HG03103 (cell line): ENCODE results near the gene CENPT.
"Not testable (repeated sequence)": the region's sequence is repeated elsewhere in the genome, so short reads cannot be mapped to it uniquely, and the experiment has no call there.

Experiments used
- ATAC-seq: cut with Tn5 transposase; IDR thresholded peaks from one replicate; pipeline ENCODE4 v1.9.1; 2021; ENCODE audit warnings: low read depth; ENCODE audit not compliant: unreplicated experiment

CENPT gene

DNA sequence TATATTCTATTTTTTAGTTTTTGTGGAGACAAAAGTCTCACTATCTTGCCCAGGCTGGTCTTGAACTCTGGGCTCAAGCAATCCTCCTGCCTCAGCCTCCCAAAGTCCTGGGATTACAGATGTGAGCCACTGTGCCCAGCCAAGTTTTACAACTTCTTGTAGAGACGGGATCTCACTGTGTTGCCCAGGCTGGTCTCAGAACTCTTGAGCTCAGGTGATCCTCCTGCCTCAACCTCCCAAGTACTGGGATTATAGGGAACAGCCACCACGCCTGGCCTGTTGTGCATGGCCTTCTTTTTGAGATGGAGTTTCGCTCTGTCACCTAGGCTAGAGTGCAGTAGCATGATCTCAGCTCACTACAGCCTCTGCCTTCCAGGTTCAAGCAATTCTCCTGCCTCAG, 6.2 kb upstream of the CENPT start:
- no peak for ATAC-seq

DNA sequence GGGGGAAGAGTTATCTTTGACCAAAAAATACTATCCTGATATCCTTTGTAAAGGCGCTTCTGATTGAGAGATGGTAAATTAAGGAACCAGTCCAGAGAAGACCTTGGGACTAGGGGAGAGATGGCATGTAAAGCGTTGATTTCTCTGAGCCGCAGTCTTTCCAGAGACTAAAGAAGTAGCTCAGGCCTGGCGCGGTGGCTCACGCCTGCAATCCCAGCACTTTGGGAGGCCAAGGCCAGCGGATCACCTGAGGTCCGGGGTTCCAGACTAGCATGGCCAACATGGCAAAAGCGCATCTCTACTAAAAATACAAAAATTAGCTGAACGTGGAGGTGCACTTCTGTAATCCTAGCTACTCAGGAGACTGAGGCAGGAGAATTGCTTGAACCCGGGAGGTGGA, 625 bp upstream of the CENPT start:
- no peak for ATAC-seq

GRCh38 chr16:67846320-67847063, 1.0 kb downstream of the CENPT start, which contains the start of gene NUTF2:
Gene NUTF2 (plus strand): TSS chr16:67846933. CDS start chr16:67865131, 18,198 bp downstream.
- ATAC-seq: peak; percentile 53

- no peak for ATAC-seq
Observed at GRCh38 chr16:67846063-67846319, 1.5 kb downstream of the CENPT start.

GRCh38 chr16:67845291-67846062, 2.0 kb downstream of the CENPT start:
- ATAC-seq: no peak

- ATAC-seq: no peak
Observed at GRCh38 chr16:67844497-67844896, 3.0 kb downstream of the CENPT start.

GRCh38 chr16:67843343-67843765, 4.1 kb downstream of the CENPT start:
- no peak for ATAC-seq

DNA sequence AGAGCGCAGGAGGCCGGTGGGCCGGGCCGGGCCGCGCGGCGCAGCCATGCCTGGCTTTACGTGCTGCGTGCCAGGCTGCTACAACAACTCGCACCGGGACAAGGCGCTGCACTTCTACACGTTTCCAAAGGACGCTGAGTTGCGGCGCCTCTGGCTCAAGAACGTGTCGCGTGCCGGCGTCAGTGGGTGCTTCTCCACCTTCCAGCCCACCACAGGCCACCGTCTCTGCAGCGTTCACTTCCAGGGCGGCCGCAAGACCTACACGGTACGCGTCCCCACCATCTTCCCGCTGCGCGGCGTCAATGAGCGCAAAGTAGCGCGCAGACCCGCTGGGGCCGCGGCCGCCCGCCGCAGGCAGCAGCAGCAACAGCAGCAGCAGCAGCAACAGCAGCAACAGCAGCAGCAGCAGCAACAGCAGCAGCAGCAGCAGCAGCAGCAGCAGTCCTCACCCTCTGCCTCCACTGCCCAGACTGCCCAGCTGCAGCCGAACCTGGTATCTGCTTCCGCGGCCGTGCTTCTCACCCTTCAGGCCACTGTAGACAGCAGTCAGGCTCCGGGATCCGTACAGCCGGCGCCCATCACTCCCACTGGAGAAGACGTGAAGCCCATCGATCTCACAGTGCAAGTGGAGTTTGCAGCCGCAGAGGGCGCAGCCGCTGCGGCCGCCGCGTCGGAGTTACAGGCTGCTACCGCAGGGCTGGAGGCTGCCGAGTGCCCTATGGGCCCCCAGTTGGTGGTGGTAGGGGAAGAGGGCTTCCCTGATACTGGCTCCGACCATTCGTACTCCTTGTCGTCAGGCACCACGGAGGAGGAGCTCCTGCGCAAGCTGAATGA, 4.8 kb downstream of the CENPT start:
- peak; percentile 2 for ATAC-seq

DNA sequence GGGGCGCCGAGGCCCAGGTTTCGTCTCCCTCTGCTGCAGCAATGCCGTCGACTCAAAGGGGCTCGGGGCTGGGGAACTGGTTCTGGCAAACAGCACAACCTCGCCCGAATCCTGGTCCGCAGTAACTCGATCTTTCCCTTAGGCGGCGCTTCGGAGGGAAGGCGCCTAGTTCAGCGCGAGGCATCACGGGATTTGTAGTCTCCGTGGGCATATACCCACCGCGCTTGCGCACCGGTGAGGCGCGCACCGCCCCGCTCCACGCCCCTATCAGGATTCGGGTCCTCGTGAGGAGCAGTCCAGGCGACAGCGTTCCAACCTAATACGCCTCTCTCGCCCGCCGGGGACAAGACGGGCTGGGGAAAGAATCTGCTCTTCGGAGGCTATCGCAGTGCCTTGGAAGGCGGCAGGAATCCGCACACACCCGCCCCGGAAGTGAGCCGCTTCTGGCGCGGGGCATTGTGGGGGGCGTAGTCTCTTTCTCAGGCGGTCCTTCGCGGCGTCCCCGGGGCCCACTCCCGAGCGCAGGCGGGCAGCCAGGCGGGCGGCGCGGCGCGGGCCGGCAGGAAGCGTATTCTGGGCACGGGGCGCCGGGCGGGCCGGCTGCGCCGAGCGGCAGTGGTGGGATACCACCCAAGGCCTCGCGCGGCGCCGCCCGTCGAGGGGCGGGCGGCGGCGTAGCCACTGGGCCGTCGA, 5.5 kb downstream of the CENPT start, which contains the start of gene THAP11:
Gene THAP11 (plus strand): TSS at position 505 of the 693 bp plus-strand sequence. CDS start 235 bp downstream, outside the sequence.
- peak; percentile 34 for ATAC-seq

GRCh38 chr16:67841198-67841815, 6.2 kb downstream of the CENPT start:
- no peak for ATAC-seq

DNA sequence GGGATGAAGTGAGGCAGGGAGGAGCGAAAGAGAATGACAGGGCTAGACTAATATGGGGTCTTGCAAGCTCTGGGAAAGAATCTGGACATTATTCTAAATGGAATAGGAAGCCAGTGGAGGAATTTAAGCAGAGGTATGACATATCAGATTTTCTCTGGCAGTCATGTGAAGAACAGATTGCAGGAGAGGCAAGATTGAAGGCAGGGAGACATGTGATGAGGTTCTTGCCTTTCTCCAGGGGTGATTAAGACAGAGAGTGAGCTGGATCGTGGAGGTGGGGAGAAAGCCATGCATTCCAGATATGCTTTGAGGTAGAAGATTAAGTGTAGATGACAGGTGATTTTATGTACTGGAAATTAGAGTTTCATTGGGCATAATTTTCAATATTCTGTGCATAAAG, 9.7 kb downstream of the CENPT start:
- no peak for ATAC-seq

GRCh38 chr16:67837190-67837589, 10.3 kb downstream of the CENPT start:
- not testable (repeated sequence) for ATAC-seq

DNA sequence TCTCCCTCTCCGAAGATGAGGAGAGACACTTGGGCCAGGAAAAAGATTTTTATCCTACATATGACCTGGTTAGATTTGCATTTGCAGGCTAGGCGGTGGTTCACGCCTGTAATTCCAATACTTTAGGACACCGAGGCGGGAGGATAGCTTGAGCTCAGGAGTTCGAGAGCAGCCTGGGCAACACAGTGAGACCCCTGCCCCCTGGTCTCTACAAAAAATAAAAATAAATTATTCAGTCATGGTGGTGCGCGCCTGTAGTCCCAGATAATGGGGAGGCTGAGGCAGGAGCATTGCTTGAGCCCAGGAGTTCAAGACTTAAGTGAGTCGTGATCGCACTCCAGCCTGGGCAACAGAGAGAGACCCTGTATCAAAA, 13.3 kb downstream of the CENPT start:
- ATAC-seq: no peak

DNA sequence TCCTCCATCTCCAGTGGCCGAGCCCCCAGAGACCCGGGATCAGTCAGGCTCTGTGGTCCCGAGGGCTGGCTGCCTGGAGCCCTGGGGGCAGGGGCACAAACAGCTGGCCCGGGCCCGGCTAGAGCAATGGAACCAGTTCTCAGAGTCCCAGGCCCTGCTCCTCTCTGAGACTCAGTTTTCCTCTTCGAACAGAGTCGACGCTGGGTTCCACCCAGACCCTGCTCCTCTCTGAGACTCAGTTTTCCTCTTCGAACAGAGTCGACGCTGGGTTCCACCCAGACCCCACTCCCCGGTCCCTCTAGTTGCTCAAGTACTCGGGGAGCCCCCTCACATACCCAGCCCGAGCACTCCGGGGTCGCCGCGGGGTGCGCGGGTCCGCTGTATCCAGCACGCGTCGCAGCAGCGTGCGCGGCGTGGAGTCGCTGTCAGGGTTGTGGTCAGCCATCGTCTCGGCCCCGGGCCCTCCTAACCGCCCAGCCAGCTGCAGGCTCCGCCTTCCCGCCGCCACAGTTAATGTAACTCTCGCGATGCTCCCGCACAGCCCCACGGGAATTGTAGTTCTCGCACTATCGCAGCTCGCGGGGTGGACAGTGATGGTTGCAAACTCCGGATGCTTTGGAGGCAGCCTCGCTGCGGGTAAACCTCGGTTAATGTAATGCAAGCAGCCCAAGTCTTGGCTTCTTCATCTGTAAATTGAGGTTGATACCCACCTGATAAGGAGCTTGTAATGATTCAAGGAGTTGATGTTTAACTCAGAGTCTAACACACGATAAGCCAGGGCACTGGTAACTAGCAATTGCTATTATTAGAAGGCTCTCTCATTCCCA, 13.9 kb downstream of the CENPT start:
- ATAC-seq: peak; percentile 93

DNA sequence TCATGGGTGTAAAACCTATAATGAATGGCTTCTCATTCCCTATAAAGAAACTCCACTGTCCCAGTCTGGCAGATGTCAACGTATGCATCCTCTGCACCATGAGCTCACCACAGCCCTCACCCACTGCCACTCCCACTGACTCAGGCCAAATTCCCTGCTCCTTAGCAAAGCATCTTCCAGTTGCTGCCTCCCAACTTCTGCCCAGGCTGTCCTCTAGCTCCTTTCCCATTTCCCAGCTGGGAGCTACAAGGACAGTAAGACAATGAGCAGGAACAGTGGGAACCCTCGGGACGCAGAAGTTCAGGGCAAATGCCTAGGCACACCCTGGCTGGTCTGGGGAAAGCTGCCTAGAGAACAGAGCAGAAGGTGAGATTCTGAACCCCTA, 14.5 kb downstream of the CENPT start:
- ATAC-seq: no peak

- no peak for ATAC-seq
Observed at GRCh38 chr16:67828651-67829050, 18.8 kb downstream of the CENPT start.

- ATAC-seq: no peak
Observed at GRCh38 chr16:67825906-67826305, 21.6 kb downstream of the CENPT start.

DNA sequence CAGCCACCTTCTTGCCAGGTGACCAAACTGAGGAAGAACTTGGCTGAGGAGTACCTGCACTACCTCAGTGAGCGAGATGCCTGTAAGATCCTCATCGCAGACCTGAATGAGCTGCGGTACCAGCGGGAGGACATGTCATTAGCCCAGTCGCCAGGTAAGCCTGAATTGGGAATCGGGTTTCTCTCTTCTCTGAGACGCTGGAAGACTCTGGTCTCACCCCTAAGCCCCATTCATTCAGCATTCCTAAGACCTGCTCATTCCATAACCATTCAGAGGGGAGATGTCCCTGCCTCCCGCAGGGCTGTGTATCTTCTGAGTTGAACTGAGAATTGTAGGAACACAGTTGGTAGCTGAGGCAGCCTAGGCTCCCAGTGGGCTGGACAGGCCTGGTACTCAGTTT, 22.4 kb downstream of the CENPT start:
- no peak for ATAC-seq

DNA sequence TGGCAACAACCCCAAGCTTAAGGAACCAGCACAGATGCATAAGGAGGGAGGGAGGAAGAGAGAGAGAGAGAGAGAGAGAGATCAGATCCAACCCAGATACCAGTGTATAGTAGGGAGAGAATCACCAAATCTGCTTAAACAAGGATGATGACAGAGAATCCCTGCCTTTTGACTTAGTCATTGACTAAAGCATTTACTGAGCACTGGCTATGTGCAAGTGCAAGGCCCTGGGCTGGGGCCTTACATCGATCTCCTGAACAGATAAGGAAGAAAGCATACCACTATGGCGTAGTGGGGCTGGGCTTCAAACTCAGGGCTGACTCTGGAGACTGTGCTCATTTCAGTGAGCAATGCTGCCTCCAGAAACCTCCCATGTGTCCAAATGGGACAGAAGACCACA, 25.0 kb downstream of the CENPT start:
- ATAC-seq: no peak
